ENCODE data around the gene KLHL30.

GRCh38 chr2:238094438-238095022 lies 43.9 kb upstream of the KLHL30 start:
- TF ChIP-seq GATA2 (IDR thresholded peaks at IDR 0.05; ENCODE audit: low read depth, low read length): no peak
- TF ChIP-seq GATA3 (IDR thresholded peaks at IDR 0.05; ENCODE audit: low read depth, low read length): no peak

All from SH-SY5Y (cell line).